Right ventricle myocardium inferior (tissue), 1 donor: Measurements from ENCODE around the gene ITFG1. TPM values are rescaled to one million over a fixed set of nuclear protein-coding genes. Genes with fewer than 3 reads are reported as not detected.
"Not testable (repeated sequence)": the region's sequence is repeated elsewhere in the genome, so short reads cannot be mapped to it uniquely, and the experiment has no call there.

ENCODE experiments used
- ATAC-seq: fragments of 200-7000 bp; cut with Tn5 transposase; one replicate; pipeline ENCODE4 v1.9.1; 2020; ENCODE audit warnings: mild to moderate bottlenecking, moderate library complexity
- DNase-seq: peaks from one replicate; pipeline ENCODE4 v3.0.0; 2021; ENCODE audit errors: missing footprints
- intact Hi-C: fragments of 100-400 bp; cut with DNase I; formaldehyde crosslinking; loops from one replicate; pipeline ENCODE4 v1.11.0; 2022
- total RNA-seq: library from RNA; stranded (reverse); fragmentation: NEBNext Ultra II Directional; extraction: Animal tissue kit (Norgen Biotek cat#: 25700); gene quantifications from one replicate; pipeline ENCODE4 v1.2.1, GENCODE V29; 2021
- donor health status: DM: no; HTN: yes; CAD: no; lungs with severe emphysema.

The ITFG1 gene
- total RNA-seq, 1 donor from 2014 or later = 58.4 TPM

DNA sequence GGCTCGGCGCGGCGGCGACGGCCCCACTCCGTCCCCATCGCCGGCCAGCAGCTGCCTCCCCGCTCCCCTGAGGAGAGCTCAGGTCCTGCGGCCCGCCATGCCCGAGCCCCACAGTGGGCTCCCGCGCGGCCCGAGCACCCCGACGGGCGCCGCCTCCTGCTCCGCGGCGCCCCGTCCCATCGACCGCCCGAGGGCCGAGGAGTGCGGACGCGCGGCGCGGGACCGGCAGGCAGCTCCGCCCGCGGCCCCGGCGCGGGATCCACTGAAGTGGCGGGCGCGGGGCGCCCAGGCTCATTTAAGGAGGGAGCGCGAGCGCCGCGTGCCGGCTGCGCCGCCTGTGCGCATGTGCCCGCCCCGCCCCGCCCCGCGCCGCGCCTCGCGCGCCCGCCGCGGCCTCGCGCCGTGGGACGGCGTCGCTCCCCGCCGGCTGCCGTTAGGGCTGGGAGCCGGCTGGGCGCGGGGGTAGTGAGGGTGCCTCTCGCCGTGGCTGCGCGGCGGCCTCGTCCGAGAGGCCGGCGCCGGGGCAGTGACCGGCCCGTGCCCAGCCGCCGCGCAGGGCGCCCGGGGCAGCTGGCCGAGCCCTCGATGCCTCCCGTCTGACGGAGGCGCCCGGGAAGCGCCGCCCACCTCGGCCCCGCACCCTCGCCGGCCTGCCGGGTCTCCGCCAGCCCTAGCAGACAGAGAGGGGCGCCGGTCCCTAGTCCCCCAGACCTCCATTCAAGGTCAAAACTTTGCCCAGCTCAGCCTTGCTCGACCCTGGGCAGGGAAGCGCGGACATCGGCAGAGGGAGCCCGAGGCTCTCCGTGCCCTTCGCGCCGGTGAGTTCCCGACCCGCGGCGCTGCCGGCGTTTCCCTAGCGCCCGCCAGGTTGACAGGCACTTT, 316.9 kb downstream of the ITFG1 start, which contains the start of gene NETO2:
Gene NETO2, minus strand, starts transcription at position 269 of the 882 bp plus-strand sequence. CDS start 333 bp downstream, outside the sequence.
- intact Hi-C loops = loop anchor here (2.0 to 10.0 kb wide), 5 partner anchors 61 to 1021 kb away; no protein-coding TSS in a partner anchor
- DNase-seq = peak; percentile 85
- ATAC-seq = peak; percentile 57

GRCh38 chr16:47142821-47143676, 317.8 kb downstream of the ITFG1 start:
- DNase-seq (peak; percentile 72), ATAC-seq (peak; percentile 56)
- intact Hi-C loops = loop anchor here (2.0 to 10.0 kb wide), 5 partner anchors 62 to 1022 kb away; no protein-coding TSS in a partner anchor

GRCh38 chr16:47142486-47142820, 318.4 kb downstream of the ITFG1 start:
- intact Hi-C loops = loop anchor here (2.0 to 10.0 kb wide), 5 partner anchors 62 to 1022 kb away; no protein-coding TSS in a partner anchor
- no peak for ATAC-seq

GRCh38 chr16:47141773-47142485, 318.9 kb downstream of the ITFG1 start:
- intact Hi-C loops = loop anchor here (2.0 to 10.0 kb wide), 6 partner anchors 63 to 1023 kb away; no protein-coding TSS in a partner anchor
- peak; percentile 86 for ATAC-seq
- DNase-seq = peak; percentile 83

More at GRCh38 chr16:47142486-47142820, 318.4 kb downstream of the ITFG1 start:
- DNase-seq = no peak

- DNase-seq = no peak
- ATAC-seq = no peak
- intact Hi-C loops = loop anchor here (2.0 to 10.0 kb wide), 4 partner anchors 64 to 1016 kb away; no protein-coding TSS in a partner anchor
Observed at GRCh38 chr16:47140686-47141085, 320.2 kb downstream of the ITFG1 start.

DNA sequence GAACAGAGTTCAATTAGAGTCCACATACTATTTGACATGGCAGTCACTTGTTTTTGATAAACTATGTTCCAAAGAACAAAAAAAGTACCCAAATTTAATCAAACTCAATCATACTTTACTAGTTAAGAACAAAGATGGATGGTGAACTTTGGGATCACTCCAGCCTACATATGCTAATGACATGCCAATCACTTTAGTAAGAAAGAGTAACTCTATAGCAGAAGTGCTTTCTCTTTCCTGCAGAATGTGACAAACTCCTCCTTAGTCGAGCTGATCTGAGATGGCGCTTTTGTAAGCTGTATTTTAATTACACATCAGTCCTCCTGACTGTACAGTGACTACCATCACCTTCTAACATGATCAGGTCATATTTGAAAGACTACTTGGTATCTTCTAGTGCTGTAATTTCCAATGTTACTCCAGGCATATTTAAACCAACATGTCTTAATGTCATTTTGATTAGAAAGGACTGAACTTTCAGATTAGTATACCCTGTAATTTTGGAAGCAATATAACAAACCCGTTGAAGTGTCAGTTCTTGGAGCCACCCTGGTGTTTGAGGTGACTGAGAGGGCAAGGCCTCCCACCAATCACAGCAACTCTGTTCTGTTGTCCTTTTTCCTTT, 321.2 kb downstream of the ITFG1 start:
- ATAC-seq (no peak), DNase-seq (no peak)
- intact Hi-C loops = loop anchor here (2.0 to 10.0 kb wide), 4 partner anchors 65 to 1017 kb away; no protein-coding TSS in a partner anchor

GRCh38 chr16:47137925-47138324, 322.9 kb downstream of the ITFG1 start:
- ATAC-seq, DNase-seq, intact Hi-C loops: not testable (repeated sequence)

GRCh38 chr16:47136099-47136842, 324.6 kb downstream of the ITFG1 start:
- no peak for ATAC-seq
- no peak for DNase-seq
- intact Hi-C loops = no loop called here

DNA sequence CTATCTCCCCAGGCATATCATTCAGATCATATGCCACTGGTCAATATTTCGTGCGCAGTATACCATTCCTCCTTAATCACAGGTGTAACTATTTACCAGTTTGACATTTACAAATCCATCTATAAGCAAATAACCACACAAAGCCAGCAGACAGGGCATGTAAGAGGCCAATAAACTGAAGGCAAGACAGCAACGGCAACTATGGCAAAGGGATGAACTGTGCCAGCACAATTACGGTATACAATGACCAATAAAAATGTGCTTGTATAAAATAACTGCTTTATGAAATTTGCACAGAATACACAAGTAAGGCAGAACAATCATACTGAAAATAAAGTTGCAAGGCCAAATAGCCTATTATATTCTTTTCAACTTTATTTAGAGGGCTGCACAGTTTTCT, 326.3 kb downstream of the ITFG1 start:
- DNase-seq (no peak), ATAC-seq (no peak)
- intact Hi-C loops = no loop called here

DNA sequence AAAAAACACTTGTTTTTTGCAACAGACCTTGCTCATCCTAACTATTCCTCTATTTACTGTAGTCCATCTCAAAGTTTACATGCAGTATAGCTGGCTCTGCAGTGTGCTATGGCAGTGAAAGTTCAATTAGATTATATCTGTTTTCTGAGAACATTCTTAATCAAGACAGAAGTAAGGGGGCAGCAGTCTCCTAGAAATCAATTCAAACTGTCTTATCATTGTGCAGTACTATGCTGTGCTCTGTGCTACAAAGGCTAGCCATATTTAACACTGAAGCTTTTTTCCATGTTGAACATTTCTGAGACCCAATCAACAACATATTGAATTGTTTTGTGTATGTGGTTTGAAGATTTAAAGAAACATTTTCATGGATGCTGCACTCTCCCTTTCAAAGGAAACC, 328.6 kb downstream of the ITFG1 start:
- DNase-seq (no peak), ATAC-seq (no peak)
- intact Hi-C loops = no loop called here

DNA sequence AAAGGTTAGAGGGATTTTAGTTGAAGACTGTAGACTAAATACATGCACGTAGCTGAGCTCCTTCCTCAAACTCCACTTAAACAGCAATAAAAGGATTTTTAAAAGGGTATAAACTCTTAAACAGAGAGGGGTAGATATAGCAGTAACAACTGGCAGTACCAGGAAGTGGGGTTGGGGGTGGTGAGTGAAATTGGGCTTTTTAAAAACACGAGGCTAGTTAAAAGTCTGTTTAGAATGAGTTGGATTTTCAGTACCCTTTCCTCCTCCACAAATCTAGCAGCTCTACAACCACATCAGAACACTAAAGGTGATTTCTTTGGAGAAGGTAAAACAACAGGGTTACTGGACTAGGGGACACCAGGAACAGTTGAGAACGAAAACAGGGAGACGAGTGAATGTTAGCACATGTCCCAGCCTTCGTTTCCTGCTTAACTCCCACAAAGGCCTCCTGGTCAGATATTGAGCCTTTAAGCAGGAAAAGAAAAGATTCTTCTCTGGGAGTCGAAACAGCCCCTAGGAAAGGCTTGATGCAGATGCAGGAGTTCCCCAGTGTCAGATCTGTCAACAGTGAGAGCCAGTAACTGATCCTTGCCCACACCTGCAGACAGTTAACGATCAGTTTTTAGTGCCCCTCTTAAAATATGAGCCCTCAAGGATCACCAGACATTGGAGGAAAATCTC, 331.0 kb downstream of the ITFG1 start:
- DNase-seq (no peak), ATAC-seq (no peak)
- intact Hi-C loops = no loop called here

DNA sequence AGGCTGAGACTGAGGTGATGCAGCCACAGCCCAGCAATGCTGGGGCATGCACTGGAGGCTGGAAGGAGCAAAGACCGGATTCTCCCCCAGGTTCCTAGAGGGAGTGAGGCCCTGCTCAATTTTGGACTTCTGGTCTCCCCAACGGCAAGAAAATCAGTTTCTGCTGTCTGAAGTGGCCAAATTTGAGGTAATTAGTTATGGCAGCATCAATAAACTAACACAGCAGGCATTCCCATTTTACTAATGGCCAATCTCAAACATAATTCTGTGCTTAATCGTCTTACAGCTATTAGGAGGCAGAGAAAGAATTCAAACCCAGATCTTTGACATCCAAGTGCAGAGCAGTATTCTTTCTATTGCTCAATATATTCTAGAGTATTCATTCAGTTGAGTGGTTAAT, 333.3 kb downstream of the ITFG1 start:
- ATAC-seq = no peak
- DNase-seq = no peak
- intact Hi-C loops = no loop called here

- DNase-seq = no peak
- no peak for ATAC-seq
- intact Hi-C loops = no loop called here
Observed at GRCh38 chr16:47125757-47126156, 335.1 kb downstream of the ITFG1 start.

- ATAC-seq (no peak), DNase-seq (no peak)
- intact Hi-C loops = no loop called here
Observed at GRCh38 chr16:47113130-47113529, 347.7 kb downstream of the ITFG1 start.

GRCh38 chr16:47110939-47111338, 349.9 kb downstream of the ITFG1 start:
- intact Hi-C loops = no loop called here
- DNase-seq = no peak
- ATAC-seq = no peak

GRCh38 chr16:47109361-47109760, 351.5 kb downstream of the ITFG1 start:
- intact Hi-C loops = no loop called here
- ATAC-seq (no peak), DNase-seq (no peak)
